ENCODE data around the gene PCDHGA11.

GRCh38 chr5:141412854-141413539 is 7.9 kb upstream of the PCDHGA11 start, which contains the start of gene PCDHGA10:
- TF ChIP-seq CTCF (IDR thresholded peaks at IDR 0.05) (peak; percentile 87), REST (IDR thresholded peaks at IDR 0.05; ENCODE audit: insufficient read depth in 1 of 2, low read depth in 2 of 2, low read length in 1 of 2) (no peak), POLR2AphosphoS5 (IDR thresholded peaks at IDR 0.05; ENCODE audit: low read depth, low read length) (no peak)

All from Panc1 (cell line).